H9 (cell line): ENCODE data around the gene TM7SF3. TPM values are rescaled to one million over a fixed set of nuclear protein-coding genes. Genes with fewer than 3 reads are reported as not detected.

Experiments
- DNase-seq: peaks from one replicate; pipeline ENCODE4 v3.0.0-alpha.2; 2017
- H2AFZ ChIP-seq: one replicate; pipeline ENCODE4 v1.6.1; 2013; ENCODE audit warnings: mild to moderate bottlenecking, low read length, control low read depth, moderate library complexity
- H2AK5ac ChIP-seq: 2 replicates; pipeline ENCODE4 v1.6.1; 2013; ENCODE audit warnings: low read length, control low read depth, mixed read lengths; ENCODE audit not compliant: insufficient read length
- H2BK120ac ChIP-seq: one replicate; pipeline ENCODE4 v1.6.1; 2013; ENCODE audit warnings: low read depth, mild to moderate bottlenecking, low read length, control low read depth, inconsistent platforms; ENCODE audit not compliant: poor library complexity, severe bottlenecking
- H2BK12ac ChIP-seq: 2 replicates; pipeline ENCODE4 v1.6.1; 2013; ENCODE audit warnings: low read length, control low read depth, mixed read lengths, low read depth; ENCODE audit not compliant: insufficient read length
- H2BK15ac ChIP-seq: 2 replicates; pipeline ENCODE4 v1.6.1; 2013; ENCODE audit warnings: low read depth, low read length, control low read depth
- H2BK20ac ChIP-seq: one replicate; pipeline ENCODE4 v1.6.1; 2013; ENCODE audit warnings: low read depth, mild to moderate bottlenecking, low read length, control low read depth, inconsistent platforms; ENCODE audit not compliant: poor library complexity, severe bottlenecking
- H2BK5ac ChIP-seq: 2 replicates; pipeline ENCODE4 v1.6.1; 2013; ENCODE audit warnings: low read length, control low read depth, mixed read lengths; ENCODE audit not compliant: insufficient read length
- H3K14ac ChIP-seq: 2 replicates; pipeline ENCODE4 v1.6.1; 2013; ENCODE audit warnings: low read length, control low read depth; ENCODE audit not compliant: insufficient read depth
- H3K18ac ChIP-seq: 2 replicates; pipeline ENCODE4 v1.6.1; 2013; ENCODE audit warnings: low read depth, mild to moderate bottlenecking, mixed read lengths, low read length, control low read depth; ENCODE audit not compliant: insufficient read length
- H3K23ac ChIP-seq: 2 replicates; pipeline ENCODE4 v1.6.1; 2013; ENCODE audit warnings: low read length, control low read depth, mixed read lengths, low read depth; ENCODE audit not compliant: insufficient read length
- H3K23me2 ChIP-seq: 2 replicates; pipeline ENCODE4 v1.6.1; 2013; ENCODE audit warnings: low read depth, mild to moderate bottlenecking, mixed read lengths, low read length, control low read depth; ENCODE audit not compliant: insufficient read length, poor library complexity, severe bottlenecking
- H3K27ac ChIP-seq: 2 replicates; pipeline ENCODE4 v1.5.1; 2013; ENCODE audit warnings: low read length, control low read depth, mixed read lengths, low read depth; ENCODE audit not compliant: insufficient read length
- H3K27me3 ChIP-seq: 2 replicates; pipeline ENCODE4 v1.6.1; 2013; ENCODE audit warnings: low read length, control low read depth, inconsistent platforms; ENCODE audit not compliant: insufficient read depth
- H3K4ac ChIP-seq: 2 replicates; pipeline ENCODE4 v1.6.1; 2013; ENCODE audit warnings: low read depth, mild to moderate bottlenecking, control low read depth, inconsistent platforms, low read length, moderate library complexity
- H3K4me1 ChIP-seq: 2 replicates; pipeline ENCODE4 v1.6.1; 2013; ENCODE audit warnings: low read length, control low read depth, inconsistent platforms; ENCODE audit not compliant: insufficient read depth
- H3K4me2 ChIP-seq: 2 replicates; pipeline ENCODE4 v1.6.1; 2013; ENCODE audit warnings: low read length, control low read depth, mixed read lengths; ENCODE audit not compliant: insufficient read length, insufficient read depth
- H3K56ac ChIP-seq: 2 replicates; pipeline ENCODE4 v1.6.1; 2013; ENCODE audit warnings: low read depth, mild to moderate bottlenecking, mixed read lengths, low read length, control low read depth; ENCODE audit not compliant: insufficient read length
- H3K79me1 ChIP-seq: 2 replicates; pipeline ENCODE4 v1.6.1; 2013; ENCODE audit warnings: low read depth, mild to moderate bottlenecking, moderate library complexity, low read length, control low read depth, inconsistent platforms; ENCODE audit not compliant: insufficient read depth, poor library complexity, severe bottlenecking
- H3K79me2 ChIP-seq: 2 replicates; pipeline ENCODE4 v1.6.1; 2013; ENCODE audit warnings: low read length, control low read depth, inconsistent platforms; ENCODE audit not compliant: insufficient read depth
- H3K9ac ChIP-seq: 2 replicates; pipeline ENCODE4 v1.6.1; 2013; ENCODE audit warnings: low read length, control low read depth, mixed read lengths; ENCODE audit not compliant: insufficient read length; ENCODE audit errors: extremely low read depth
- H3K9me3 ChIP-seq: one replicate; pipeline ENCODE4 v1.6.1; 2013; ENCODE audit warnings: low read depth, low read length, inconsistent platforms; ENCODE audit not compliant: control insufficient read depth
- H3T11ph ChIP-seq: one replicate; pipeline ENCODE4 v1.6.1; 2013; ENCODE audit warnings: mild to moderate bottlenecking, low read length, control low read depth, inconsistent platforms
- H4K20me1 ChIP-seq: one replicate; pipeline ENCODE4 v1.6.1; 2013; ENCODE audit not compliant: control insufficient read depth, insufficient read length, insufficient read depth
- H4K5ac ChIP-seq: 2 replicates; pipeline ENCODE4 v1.6.1; 2013; ENCODE audit warnings: low read depth, mild to moderate bottlenecking, mixed read lengths, low read length, control low read depth; ENCODE audit not compliant: insufficient read length
- H4K8ac ChIP-seq: replicated peaks from 2 replicates; pipeline ENCODE4 v1.6.1; 2013; ENCODE audit warnings: low read length, control low read depth, mixed read lengths, low read depth; ENCODE audit not compliant: insufficient read length
- H4K91ac ChIP-seq: 2 replicates; pipeline ENCODE4 v1.6.1; 2013; ENCODE audit warnings: low read depth, mild to moderate bottlenecking, moderate library complexity, mixed read lengths, low read length, control low read depth; ENCODE audit not compliant: insufficient read length
- H3K27ac Mint-ChIP-seq, 3 experiments: 2 replicates in 2 of 3; 3 replicates in 1 of 3; pipeline ENCODE4 v1.8.0; 2020 to 2021; ENCODE audit warnings: mixed read lengths in 3 of 3, mild to moderate bottlenecking in 1 of 3, moderate library complexity in 1 of 3
- H3K27me3 Mint-ChIP-seq: 2 replicates; pipeline ENCODE4 v1.8.0; 2021; ENCODE audit warnings: low read depth, mild to moderate bottlenecking, moderate library complexity, mixed read lengths
- H3K36me3 Mint-ChIP-seq, 3 experiments: 2 replicates in 2 of 3; 3 replicates in 1 of 3; pipeline ENCODE4 v1.8.0; 2020 to 2021; ENCODE audit warnings: low read depth in 3 of 3, mixed read lengths in 3 of 3; ENCODE audit not compliant: insufficient read depth in 1 of 3
- H3K4me1 Mint-ChIP-seq, 2 experiments: 2 replicates each; pipeline ENCODE4 v1.8.0; 2020; ENCODE audit warnings: mixed read lengths in 2 of 2
- H3K4me3 Mint-ChIP-seq, 2 experiments: 2 replicates in 1 of 2; 3 replicates in 1 of 2; pipeline ENCODE4 v1.8.0; 2020 to 2021; ENCODE audit warnings: mild to moderate bottlenecking in 2 of 2, mixed read lengths in 2 of 2, moderate library complexity in 1 of 2
- H3K9me3 Mint-ChIP-seq, 2 experiments: 2 replicates in 1 of 2; 3 replicates in 1 of 2; pipeline ENCODE4 v1.8.0; 2020; ENCODE audit warnings: mild to moderate bottlenecking in 2 of 2, mixed read lengths in 2 of 2, moderate library complexity in 1 of 2
- WGBS: extraction: QIAGEN DNeasy Blood & Tissue Kit; methylation state at CpG from one replicate; pipeline ENCODE4 v1.1.7; 2013; ENCODE audit warnings: missing lambda C conversion rate, low lambda C conversion rate, mixed read lengths; ENCODE audit not compliant: insufficient read length; ENCODE audit errors: extremely low coverage; 5-methylcytosine and 5-hydroxymethylcytosine counted together
- total RNA-seq: library from RNA; stranded (reverse); gene quantifications from 2 replicates; pipeline ENCODE4 v1.2.1, GENCODE V29; 2021
- TF ChIP-seq, protein P1 (sequence below): fragments of 200-600 bp; sonication (generic); conservative IDR thresholded peaks from 3 replicates; pipeline ENCODE4 v1.8.0; 2021; ENCODE audit warnings: antibody characterized with exemption, mild to moderate bottlenecking

TM7SF3 gene
- total RNA-seq, 1 experiment from 2014 or later: 74.9 TPM

DNA sequence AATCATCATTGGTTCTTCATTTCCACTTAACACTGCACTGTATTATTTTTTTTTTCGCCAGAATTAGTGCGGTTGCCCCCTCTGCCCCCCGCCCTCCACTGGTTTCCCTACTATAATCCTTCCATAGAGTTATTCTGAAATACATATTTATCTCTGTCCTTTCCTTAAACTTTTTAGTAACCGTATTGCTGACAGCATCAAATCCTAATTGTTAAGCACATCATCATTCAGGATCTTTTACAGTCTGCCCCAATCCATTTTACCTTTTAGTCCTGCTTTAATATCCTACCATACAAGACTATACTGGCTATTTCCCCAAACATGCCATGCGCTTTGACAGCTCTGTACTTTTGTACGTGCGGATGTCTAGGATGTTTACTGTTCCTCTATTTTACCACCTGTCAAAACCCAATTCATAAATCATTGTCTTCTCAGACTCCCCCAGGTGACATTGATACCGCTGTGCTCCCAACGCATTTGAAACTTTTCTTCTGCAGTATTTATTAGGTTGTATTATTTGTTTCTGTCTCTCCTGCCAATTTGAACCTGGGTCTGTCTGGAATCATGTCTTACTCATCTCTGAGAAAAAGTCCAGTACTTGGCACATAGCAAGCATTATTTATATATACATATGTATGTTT lies 74.9 kb downstream of the TM7SF3 start:
- no peak overlapping the region for H3K56ac ChIP-seq
- H4K20me1 ChIP-seq: no peaks in the 10 kb centered on the region
- H4K91ac ChIP-seq: no peak overlapping the region
- H2AFZ ChIP-seq: no peak overlapping the region
- no peaks in the 10 kb centered on the region for H3K23me2 ChIP-seq
- H2BK20ac ChIP-seq: no peak overlapping the region
- H3K27me3 ChIP-seq: no peaks in the 10 kb centered on the region
- no peak overlapping the region for H3K18ac ChIP-seq
- Mint-ChIP-seq H3K9me3 (no peaks in the 10 kb centered on the region; a peak in 1 of 5 replicates), H3K27ac (peak overlapping the region; percentile 96 to 100 (median 99); a peak in 6 of 7 replicates), H3K27me3 (no peaks in the 10 kb centered on the region), H3K36me3 (peaks cover 0 to 6% (median 2%) of the 10 kb centered on the region in 3 experiments; a peak in 3 of 7 replicates), H3K4me3 (peak overlapping the region; percentile 95 to 98), H3K4me1 (peaks cover 19 to 20% of the 10 kb centered on the region in 2 experiments)
- H2BK12ac ChIP-seq: no peak overlapping the region
- H2BK15ac ChIP-seq: no peak overlapping the region
- H3K27ac ChIP-seq: no peak overlapping the region
- peak overlapping the region; percentile 95 for H3K9ac ChIP-seq
- H2AK5ac ChIP-seq: no peak overlapping the region
- H4K5ac ChIP-seq: no peak overlapping the region
- H3K23ac ChIP-seq: no peak overlapping the region
- H3K79me1 ChIP-seq: peaks cover 11% of the 10 kb centered on the region
- H3K4me1 ChIP-seq: peaks cover 3% of the 10 kb centered on the region; the same call in 1 of the 2 replicates
- no peak overlapping the region for H3K14ac ChIP-seq
- no peak for DNase-seq
- WGBS: no CpG with 5 or more reads among the region's 9 CpGs
- peak overlapping the region; percentile 65 for H3K4me2 ChIP-seq
- H3K4ac ChIP-seq: no peak overlapping the region
- no peaks in the 10 kb centered on the region for H3K9me3 ChIP-seq
- no peak overlapping the region for H3T11ph ChIP-seq
- H3K79me2 ChIP-seq: peaks cover 17% of the 10 kb centered on the region; the same call in 1 of the 2 replicates
- TF ChIP-seq, protein P1, sequence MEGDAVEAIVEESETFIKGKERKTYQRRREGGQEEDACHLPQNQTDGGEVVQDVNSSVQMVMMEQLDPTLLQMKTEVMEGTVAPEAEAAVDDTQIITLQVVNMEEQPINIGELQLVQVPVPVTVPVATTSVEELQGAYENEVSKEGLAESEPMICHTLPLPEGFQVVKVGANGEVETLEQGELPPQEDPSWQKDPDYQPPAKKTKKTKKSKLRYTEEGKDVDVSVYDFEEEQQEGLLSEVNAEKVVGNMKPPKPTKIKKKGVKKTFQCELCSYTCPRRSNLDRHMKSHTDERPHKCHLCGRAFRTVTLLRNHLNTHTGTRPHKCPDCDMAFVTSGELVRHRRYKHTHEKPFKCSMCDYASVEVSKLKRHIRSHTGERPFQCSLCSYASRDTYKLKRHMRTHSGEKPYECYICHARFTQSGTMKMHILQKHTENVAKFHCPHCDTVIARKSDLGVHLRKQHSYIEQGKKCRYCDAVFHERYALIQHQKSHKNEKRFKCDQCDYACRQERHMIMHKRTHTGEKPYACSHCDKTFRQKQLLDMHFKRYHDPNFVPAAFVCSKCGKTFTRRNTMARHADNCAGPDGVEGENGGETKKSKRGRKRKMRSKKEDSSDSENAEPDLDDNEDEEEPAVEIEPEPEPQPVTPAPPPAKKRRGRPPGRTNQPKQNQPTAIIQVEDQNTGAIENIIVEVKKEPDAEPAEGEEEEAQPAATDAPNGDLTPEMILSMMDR: no peak
- no peak overlapping the region for H2BK120ac ChIP-seq
- H4K8ac ChIP-seq: no peak overlapping the region
- H2BK5ac ChIP-seq: no peak overlapping the region
